ENCODE measurements around the gene MYH9. TPM values are rescaled to one million over a fixed set of nuclear protein-coding genes. Genes with fewer than 3 reads are reported as not detected.
"Not testable (repeated sequence)": the region's sequence is repeated elsewhere in the genome, so short reads cannot be mapped to it uniquely, and the experiment has no call there.

MYH9 gene
- 888 and 889 TPM in 2 replicates for total RNA-seq

DNA sequence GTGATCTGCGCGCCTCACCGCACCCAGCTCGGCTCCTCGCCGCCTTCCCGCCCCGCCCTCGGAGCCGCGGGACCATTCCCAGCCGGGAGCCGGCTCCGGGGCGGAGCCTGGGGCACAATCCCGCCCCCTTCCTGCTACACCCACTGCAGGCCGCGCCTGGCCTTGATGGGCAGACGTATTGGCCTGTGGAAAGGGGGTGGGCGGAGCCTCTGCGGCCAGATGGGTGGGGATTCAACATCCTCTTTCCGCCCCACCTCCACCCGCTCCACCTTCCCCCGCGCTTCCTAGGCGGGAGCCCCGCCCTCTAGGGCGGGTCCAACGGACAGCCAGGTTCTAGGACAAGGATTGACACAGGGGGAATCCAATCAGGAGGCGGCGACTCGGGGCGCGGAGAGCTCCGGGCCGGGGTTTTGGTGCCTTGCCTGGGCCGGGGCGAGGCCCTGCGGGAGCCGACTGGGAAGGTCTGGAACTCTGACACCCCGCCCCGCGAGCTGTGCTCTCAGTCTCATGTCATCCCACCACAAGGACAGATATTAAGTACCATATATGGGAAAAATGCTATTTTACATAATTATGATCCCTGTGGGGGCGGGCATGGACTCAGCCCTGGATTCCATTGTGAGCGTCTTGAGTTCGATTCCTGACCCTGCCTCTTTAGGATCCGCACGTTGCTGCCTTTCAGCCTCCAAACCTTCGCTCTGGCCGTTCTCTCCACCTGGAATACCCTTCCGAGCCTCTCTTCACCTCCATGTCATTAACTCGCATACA is at the start of gene MYH9:
Gene MYH9, minus strand, starts transcription at position 9 of the 768 bp plus-strand sequence. CDS start 38,731 bp downstream, outside the sequence.
- intact Hi-C loops (cut with micrococcal nuclease) = loop anchor here (1.0 to 10.0 kb wide), 16 partner anchors 11 to 1221 kb away; partner anchors contain the start of genes APOL2, APOL3, EIF3D and GGA1

DNA sequence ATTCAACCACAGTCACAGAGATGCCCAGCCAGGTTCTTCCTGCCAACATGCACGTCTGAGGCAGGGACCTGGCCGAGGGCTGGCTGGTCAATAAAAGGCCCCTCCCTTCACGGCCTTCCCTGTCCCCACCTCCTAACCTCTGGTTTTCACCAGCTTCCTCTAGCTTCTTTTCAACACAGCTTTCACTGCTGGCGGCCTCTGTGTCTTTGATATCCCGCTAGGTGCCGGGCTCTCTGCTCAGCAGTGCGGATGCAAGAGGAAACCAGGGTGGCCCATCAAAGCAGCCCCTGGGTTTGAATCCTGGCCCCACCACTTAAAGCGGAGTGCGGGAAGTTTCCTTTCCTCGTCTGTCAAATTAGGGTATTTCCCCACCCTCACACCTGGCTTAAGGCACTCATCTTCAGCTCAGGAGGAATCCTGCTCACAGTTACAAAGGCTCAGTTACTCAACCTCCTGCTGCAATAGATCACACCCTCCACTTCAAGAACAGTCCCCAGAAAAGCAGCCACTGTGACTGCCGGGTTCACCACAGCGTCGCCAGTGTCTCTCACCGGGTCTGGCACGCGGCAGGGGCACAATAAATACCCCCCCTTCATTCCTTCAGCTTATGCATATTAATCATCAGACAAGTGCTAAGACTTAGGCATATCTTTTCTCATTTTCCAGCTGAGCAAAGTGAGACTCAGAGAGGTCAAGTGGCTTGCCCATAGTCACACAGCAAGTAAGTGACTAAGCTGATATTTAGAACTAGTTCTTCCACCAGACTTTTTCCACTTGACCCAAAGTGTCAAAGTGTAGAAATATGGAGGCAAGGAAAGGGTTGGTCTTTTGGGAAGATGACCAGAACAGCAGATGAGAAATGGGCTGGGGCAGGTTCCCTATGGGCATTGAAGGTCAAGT is 48.0 kb upstream of the MYH9 start:
- intact Hi-C loops (cut with micrococcal nuclease) = loop anchor here (1.0 kb wide), 1 partner anchor 20 kb away; no protein-coding TSS in a partner anchor

DNA sequence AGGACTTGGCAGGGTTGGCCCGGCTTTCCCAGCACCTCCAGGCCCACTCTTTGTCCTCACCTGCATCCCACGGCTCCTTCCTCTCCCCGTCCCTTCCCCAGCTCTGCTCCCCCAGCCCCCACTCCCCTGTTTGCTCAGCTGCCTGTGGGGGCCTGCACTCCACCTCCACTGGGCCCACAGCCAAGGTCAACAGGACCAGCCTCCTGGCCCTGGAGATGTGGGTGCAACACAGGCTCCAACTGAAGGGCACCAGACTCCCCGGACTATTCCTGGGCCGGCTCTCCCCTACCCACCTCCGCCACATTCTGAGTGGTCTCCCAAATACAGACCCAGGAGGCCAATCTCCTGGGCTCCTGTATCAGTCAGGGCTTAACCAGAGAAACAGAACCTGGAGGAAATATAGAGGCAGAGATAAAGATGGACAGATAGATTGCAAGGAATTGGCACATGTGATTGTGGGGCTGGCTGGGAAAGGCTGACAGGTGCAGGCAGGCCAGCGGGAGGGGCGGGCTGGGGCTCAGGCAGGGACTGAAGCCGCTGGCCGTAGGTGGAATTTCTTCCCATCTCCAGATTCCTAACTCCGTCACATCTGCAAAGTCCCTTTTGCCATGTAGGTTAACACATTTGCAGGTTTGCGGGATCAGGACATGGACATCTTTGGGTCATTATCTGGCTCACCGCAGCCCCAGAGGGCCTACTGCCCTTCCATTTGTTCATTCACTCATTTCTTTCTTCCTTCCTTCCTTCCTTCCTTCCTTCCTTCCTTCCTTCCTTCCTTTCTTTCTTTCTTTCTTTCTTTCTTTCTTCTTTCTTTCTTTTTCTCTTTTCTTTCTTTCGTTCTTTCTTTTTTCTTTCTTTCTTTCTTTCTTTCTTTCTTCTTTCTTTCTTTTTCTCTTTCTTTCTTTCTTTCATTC is 45.8 kb upstream of the MYH9 start:
- intact Hi-C loops (cut with micrococcal nuclease) = loop anchor here (1.0 kb wide), 1 partner anchor 37 kb away; no protein-coding TSS in a partner anchor

DNA sequence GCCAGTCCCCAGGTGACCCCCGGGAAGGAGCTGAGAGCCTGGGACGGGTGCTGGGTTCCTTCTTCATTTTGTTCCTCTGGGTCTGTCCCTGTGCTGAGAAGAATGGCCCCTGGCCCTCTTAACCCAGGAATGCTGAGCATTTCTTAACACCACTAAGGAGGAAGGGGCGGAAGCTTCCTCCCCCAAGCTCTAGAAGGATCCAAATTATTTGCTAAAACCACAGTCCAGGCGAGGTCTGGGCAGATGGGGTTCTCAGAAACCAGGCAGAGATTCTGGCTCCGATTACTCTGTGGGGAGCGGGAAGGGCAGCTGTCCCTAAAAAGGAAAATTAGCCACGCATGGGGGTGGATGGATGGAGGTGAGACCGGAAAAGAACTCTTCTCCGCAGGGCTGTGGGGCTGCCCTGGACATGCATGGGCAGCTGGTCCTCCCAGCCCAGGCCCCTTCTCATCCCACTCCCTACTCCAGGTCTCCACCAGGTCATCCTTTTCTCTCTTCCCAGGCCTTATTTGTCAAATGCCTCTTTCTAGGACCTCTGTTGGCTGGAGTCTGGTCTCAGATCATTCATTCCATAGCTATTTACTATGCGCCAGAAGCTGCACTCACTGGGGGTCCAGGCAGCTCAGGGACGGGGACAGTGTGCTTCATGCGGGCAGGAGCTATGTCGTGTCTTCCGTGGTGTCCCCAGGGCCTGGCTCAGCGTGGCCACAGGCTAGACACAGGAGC is 45.0 kb upstream of the MYH9 start:
- intact Hi-C loops (cut with micrococcal nuclease) = loop anchor here (1.0 kb wide), 1 partner anchor 36 kb away; no protein-coding TSS in a partner anchor

DNA sequence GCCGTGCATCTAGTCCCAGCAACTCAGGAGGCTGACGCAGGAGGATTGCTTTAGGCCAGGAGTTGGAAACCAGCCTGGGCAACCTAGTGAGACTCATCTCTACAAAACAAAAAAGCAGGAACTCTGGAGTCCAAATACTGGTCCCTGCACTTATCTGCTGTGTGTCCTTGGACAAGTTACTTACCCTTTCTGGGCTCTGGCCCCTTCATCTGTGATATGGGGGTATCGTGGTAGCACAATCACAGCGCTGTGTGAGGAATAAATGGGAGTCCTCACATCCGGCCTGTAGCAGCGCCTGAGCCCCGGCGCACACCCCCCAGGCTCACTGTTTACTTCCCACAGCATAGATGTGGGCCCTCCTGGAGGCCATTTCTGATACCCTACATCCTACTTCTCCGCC is 44.2 kb upstream of the MYH9 start:
- intact Hi-C loops (cut with micrococcal nuclease) = no loop called here

DNA sequence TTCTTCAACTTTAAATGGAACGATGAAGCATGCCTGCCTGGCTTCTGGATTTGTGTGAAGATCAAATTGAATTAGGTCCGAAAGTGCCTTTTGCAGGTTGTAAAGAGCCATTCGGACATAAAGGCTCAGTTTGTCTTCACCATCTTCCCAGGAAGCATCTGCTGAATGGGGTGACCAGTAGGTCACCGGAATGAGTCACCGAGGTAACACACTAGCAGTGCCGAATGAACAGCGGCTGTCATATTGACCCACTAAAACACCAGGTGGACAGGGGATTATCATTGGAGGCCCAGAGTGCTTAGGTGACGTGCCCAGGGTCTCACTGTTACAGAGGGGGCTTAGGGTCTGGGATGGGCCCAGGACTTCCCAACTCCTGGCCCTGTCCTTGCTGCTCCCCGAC is 43.1 kb upstream of the MYH9 start:
- intact Hi-C loops (cut with micrococcal nuclease) = no loop called here

DNA sequence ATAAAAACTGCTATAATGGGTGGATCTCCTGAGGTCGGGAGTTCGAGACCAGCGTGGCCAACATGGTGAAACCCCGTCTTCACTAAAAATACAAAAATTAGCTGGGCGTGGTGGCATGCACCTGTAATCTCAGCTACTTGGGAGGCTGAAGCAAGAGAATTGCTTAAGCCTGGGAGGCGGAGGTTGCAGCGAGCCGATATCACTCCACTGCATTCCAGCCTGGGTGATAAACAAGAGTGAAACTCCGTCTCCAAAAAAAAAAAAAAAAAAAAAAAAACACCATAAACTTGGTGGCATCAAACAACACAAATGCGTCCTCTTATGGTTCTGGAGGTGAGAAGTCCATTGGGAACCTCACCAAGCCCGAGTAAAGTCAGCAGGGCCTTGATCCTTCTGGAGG is 40.2 kb upstream of the MYH9 start:
- intact Hi-C loops (cut with micrococcal nuclease) = not testable (repeated sequence)

DNA sequence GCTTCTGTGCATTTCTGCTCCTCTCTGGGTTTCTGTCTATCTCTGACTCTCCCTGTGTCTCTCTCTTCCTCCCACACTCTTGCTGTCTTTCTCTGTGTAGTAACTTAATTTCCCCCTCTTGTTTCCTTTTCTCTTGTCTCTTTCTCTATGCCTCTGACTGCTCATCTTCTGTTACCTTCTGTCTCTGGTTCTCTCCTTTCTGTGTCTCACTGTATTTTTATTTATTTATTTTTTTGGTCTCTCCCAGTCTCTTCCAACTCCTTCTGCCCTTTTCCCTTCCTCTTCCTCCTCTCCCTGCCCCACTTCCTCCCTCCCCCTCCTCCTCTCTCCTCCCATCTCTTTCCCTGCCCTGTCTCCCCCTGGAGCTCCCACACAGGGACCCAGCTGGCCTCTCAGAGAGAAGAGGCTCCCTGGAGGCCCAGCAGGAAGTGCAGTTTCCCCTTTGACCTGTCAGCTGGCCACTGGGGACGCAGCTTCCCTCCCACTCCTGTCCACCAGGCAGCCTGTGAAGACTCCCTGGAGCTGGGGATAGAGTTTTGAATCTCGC is 38.3 kb upstream of the MYH9 start:
- intact Hi-C loops (cut with micrococcal nuclease) = no loop called here

DNA sequence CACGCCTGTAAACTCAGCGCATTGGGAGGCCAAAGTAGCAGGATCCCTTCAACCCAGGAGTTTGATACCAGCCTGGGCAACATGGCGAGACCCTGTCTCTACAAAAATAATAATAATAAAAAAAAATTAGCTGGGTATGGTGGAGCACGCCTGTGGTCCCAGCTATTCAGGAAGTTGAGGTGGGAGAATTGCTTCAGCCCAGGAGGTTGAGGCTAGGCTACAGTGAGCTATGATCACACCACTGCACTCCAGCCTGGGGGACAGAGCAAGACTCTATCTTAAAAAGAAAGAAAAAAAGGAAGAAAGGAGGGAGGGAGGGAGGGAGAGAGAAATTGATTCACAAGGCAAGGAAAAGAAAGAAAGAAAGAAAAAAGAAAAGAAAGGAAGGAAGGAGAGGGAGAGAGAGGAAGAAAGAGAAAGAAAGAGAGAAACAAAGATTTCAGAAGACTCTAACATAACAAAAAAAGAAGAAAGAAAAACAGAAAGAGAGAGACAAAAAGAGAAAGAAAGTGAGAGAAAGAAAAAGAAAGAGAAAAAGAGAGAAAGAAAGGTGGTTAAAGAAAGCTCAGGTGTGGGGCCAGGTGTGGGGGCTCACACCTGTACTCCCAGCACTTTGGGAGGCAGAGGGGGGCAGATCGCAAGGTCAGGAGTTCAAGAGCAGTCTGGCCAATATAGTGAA is 37.3 kb upstream of the MYH9 start:
- intact Hi-C loops (cut with micrococcal nuclease) = no loop called here

DNA sequence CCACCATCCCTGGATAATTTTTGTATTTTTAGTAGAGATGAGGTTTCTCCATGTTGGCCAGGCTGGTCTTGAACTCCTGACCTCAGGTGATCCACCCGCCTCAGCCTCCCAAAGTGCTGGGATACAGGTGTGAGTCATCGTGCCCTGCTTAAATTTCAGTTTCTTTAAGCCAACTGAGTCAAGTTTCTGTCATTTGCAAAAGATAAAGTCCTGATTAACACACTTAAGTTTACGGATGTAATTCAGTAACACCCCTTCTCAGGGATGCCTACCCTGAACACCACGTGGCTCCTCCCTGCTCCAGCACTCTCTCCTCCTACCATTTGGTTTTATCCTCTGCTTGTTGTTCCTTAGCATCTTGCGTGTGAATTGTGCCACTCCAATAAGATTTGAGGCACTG is 36.7 kb upstream of the MYH9 start:
- intact Hi-C loops (cut with micrococcal nuclease) = not testable (repeated sequence)

DNA sequence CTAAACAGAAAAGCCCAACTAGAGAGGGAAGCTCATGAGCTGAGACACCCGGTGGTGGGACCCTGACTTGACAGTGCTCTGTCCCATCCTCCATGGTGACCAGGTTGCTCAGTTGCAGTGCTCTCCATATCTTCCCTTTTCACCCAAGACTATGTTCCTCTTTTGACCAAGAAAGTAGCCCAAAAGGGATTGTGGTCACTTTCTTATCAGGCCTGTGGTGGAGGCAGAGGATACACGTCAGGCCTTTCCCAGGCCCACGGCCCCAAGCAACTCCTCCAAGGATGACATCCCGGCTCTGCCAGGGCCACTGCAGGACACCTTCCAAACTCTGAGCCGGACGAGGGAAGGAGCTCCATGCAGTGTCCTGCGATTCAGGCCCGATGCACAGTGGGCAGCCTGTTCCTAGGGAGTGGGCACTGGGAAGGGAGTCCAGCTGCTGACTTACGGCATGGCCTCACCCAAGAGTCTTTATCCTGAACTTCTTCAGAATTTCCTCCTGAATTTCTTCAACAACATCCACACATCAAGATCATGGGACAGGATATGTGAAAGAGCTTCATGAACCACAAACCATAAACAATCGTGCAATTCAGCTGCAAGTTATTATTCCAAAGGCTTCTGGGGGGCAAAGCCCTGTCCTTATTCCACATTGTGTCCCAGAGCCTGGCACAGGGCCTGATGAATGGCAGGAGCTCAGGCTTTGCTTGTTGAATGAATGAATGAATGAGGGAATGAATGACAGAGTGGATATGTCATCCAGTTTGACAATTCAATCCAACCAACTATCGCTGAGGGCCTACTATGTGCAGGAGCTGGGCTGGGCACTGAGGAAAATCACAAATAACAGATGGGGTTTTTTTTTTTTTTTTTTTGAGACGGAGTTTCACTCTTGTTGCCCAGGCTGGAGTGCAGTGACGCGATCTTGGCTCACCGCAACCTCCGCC is 36.0 kb upstream of the MYH9 start:
- intact Hi-C loops (cut with micrococcal nuclease) = no loop called here

DNA sequence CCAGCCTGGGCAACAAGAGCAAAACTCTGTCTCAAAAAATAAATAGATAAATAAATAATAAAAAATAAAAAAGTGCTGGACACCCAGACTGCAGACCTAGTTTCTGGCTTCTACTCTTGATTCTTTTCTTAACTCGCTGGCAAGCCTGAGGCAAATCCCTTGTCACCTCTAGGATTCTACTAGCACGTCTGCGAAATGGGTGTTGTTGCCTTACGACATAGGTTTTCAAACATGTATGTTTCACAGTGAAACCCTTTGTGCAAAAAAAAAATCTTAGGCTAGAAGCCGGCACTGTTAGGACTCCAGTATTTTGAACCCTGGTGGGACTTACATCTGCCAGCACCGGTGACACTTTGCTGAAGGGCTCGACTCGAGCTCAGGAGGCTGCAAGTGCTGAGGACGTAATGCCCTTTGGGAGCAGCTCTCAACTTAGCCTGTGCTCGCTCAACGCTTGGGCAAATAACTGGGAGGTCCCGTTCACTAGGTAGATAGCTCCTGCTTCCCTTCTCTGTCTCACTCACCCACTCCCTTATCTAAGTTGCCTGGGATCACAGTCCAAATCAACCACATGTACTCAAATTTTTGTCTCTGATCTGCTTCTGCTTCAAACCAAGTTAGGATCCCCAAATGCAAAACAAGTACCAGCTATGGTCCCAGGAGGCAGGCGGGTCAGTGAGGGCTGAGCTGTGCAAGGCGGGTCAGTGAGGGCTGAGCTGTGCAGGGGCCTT is 34.7 kb upstream of the MYH9 start:
- intact Hi-C loops (cut with micrococcal nuclease) = no loop called here

DNA sequence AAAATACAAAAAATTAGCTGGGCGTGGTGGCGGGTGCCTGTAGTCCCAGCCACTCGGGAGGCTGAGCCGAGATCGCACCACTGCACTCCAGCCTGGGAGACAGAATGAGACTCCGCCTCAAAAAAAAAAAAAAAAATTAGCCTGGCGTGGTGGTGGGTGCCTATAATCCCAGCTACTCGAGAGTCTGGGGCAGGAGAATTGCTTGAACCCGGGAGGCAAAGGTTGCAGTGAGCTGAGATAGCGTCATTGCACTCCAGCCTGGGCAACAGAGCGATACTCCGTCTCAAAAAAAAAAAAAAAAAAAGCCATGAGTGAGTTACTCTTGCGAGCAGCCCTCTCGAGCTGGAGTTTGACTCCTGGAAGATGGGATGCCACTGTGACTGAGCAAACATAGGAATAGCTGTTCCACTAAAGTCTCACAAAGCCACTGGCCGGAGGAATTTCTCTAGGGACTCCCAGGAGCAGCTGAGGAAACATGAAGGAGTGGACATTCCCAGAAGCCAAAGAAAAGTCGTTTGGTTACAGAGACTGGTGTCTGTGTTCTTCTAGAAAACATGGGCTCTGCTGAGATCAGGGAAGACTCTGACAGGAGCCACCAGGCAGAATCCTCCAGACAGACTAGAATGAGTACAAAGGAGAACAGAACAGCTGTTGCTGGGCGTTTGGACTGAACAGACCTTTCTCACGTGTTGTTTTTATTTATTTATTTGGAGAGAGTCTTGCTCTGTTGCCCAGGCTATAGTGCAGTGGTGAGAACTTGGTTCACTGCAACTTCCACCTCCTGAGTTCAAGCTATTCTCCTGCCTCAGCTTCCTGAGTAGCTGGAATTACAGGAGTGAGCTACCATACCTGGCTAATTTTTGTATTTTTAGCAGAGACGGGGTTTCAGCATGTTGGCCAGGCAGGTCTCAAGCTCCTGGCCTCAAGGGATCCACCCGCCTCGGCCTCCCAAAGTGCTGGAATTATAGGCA is 32.4 kb upstream of the MYH9 start:
- intact Hi-C loops (cut with micrococcal nuclease) = no loop called here

DNA sequence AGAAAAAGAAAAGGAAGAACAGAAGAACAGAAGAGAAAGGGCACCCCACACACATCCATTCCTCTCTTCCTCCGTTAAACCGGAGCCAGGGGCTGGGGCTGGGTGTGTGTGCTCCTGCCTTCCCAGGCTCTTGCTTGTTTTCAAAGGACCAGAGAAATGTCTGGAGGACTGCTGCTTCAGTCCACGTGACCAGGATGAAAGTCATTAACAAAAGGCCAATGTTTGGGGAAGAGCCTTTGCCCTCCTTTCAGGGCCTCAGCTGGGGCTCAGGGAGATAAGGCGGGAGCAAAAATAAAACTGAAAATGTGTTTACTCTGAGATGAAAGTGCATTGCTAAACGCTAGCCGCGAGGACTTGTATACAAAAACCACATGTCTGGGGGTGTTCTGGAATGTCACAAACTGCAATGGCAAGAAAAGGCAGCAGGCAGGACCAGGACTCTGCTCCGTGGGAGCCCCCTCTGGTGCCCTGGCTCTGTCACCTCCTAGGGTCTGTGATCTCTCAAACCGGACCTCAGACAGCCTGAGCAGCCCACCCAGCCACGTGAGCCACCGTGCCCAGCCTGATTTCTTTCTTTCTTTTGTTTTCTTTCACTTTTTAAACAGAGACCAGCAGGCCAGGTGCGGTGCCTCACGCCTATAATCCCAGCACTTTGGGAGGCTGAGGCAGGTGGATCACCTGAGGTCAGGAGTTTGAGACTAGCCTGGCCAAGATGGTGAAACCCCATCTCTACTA is 31.6 kb upstream of the MYH9 start:
- intact Hi-C loops (cut with micrococcal nuclease) = no loop called here

DNA sequence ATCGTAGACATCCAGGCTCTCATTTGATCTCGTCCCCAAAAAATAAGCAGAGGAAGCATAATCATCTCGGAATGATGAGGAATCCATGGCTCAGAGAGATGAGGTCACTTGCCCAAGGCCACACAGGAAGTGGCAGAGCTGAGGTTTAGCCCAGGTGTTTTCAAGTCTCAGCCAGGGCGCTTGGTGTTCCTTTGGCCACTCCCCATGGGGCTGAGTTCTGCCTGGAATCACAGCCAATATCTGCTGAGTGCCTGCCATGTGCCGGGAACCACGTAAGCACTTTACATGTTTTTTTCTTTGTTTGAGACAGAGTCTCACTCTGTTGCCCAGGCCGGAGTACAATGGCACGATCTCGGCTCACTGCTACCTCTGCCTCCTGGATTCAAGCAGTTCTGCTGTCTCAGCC is 29.5 kb upstream of the MYH9 start:
- intact Hi-C loops (cut with micrococcal nuclease) = no loop called here

Data from T-helper 1 cell treated with Interleukin-12 subunit alpha and Interleukin-12 subunit beta and Interleukin-4 antibody, amounts not matched to agents 30 ng/mL and 1 ng/mL, for 36 hours (primary cell).